ENCODE measurements around the gene GSTM1. TPM values are rescaled to one million over a fixed set of nuclear protein-coding genes. Genes with fewer than 3 reads are reported as not detected.
A peak's percentile ranks its signal among the peaks of the same experiment; 100 is the strongest.
"Not testable (repeated sequence)": the region's sequence is repeated elsewhere in the genome, so short reads cannot be mapped to it uniquely, and the experiment has no call there.

The GSTM1 gene
- total RNA-seq, 1 experiment from 2014 or later, result 3.2 TPM

- DNase-seq (ENCODE audit: low read depth), result no peak
These were observed 27.5 kb upstream of the GSTM1 start for GRCh38 chr1:109659997-109660690.

GRCh38 chr1:109660691-109661026, 27.0 kb upstream of the GSTM1 start:
- not testable (repeated sequence) for DNase-seq (ENCODE audit: low read depth)

- DNase-seq (ENCODE audit: low read depth), result no peak
These were observed 26.2 kb upstream of the GSTM1 start for GRCh38 chr1:109661391-109661790.

GRCh38 chr1:109664671-109665070, 22.9 kb upstream of the GSTM1 start:
- DNase-seq (ENCODE audit: low read depth), result no peak

GRCh38 chr1:109667452-109668122, 20.0 kb upstream of the GSTM1 start, which contains the start of gene GSTM2:
TSS of gene GSTM2 (plus strand) at chr1:109668057. CDS start at chr1:109668116, 59 bp downstream.
- peak; percentile 95 for DNase-seq (ENCODE audit: low read depth)

- no peak for DNase-seq (ENCODE audit: low read depth)
These were observed 19.4 kb upstream of the GSTM1 start for GRCh38 chr1:109668123-109668775.

GRCh38 chr1:109669246-109669948, 18.2 kb upstream of the GSTM1 start:
- DNase-seq (ENCODE audit: low read depth), result no peak

- not testable (repeated sequence) for DNase-seq (ENCODE audit: low read depth)
These were observed 17.7 kb upstream of the GSTM1 start for GRCh38 chr1:109669949-109670302.

- DNase-seq (ENCODE audit: low read depth), result no peak
These were observed 16.6 kb upstream of the GSTM1 start for GRCh38 chr1:109671067-109671466.

- DNase-seq (ENCODE audit: low read depth), result not testable (repeated sequence)
These were observed 13.8 kb upstream of the GSTM1 start for GRCh38 chr1:109673861-109674260.

GRCh38 chr1:109676683-109677381, 10.8 kb upstream of the GSTM1 start:
- not testable (repeated sequence) for DNase-seq (ENCODE audit: low read depth)

- no peak for DNase-seq (ENCODE audit: low read depth)
These were observed 10.2 kb upstream of the GSTM1 start for GRCh38 chr1:109677459-109677858.

- not testable (repeated sequence) for DNase-seq (ENCODE audit: low read depth)
These were observed 9.0 kb upstream of the GSTM1 start for GRCh38 chr1:109678637-109679036.

- not testable (repeated sequence) for DNase-seq (ENCODE audit: low read depth)
These were observed 2.8 kb upstream of the GSTM1 start for GRCh38 chr1:109684777-109685176.

GRCh38 chr1:109685399-109685798, 2.2 kb upstream of the GSTM1 start:
- not testable (repeated sequence) for DNase-seq (ENCODE audit: low read depth)

GRCh38 chr1:109685890-109686289, 1.7 kb upstream of the GSTM1 start:
- not testable (repeated sequence) for DNase-seq (ENCODE audit: low read depth)

- not testable (repeated sequence) for DNase-seq (ENCODE audit: low read depth)
These were observed 508 bp upstream of the GSTM1 start for GRCh38 chr1:109687109-109687508.

GRCh38 chr1:109689844-109690405, 2.3 kb downstream of the GSTM1 start:
- no peak for DNase-seq (ENCODE audit: low read depth)

GRCh38 chr1:109691759-109692158, 4.1 kb downstream of the GSTM1 start:
- no peak for DNase-seq (ENCODE audit: low read depth)

GRCh38 chr1:109694400-109694799, 6.8 kb downstream of the GSTM1 start:
- DNase-seq (ENCODE audit: low read depth), result not testable (repeated sequence)

- DNase-seq (ENCODE audit: low read depth), result not testable (repeated sequence)
These were observed 7.5 kb downstream of the GSTM1 start for GRCh38 chr1:109695138-109695537.
